Suprapubic skin (tissue), 4 donors: ENCODE data around the gene S100A7A.

ENCODE experiments used
- POLR2A ChIP-seq, 2 donors: fragments of 450-650 bp; IDR thresholded peaks; one replicate each; pipeline ENCODE4 v1.6.1; 2017; ENCODE audit warnings: antibody characterized with exemption in 2 of 2, mild to moderate bottlenecking in 2 of 2, moderate library complexity in 2 of 2
- POLR2AphosphoS5 ChIP-seq, 3 donors: sonication (generic); formaldehyde crosslinking; IDR thresholded peaks; one replicate each; pipeline ENCODE4 v1.6.1; 2017; ENCODE audit warnings: antibody characterized with exemption in 3 of 3
- TF ChIP-seq, protein P1 (sequence below), 2 donors: fragments of 200-600 bp in 1 of 2; fragments of 450-650 bp in 1 of 2; sonication (generic) in 1 of 2; IDR thresholded peaks; one replicate each; pipeline ENCODE4 v1.5.1; 2016 to 2019; ENCODE audit warnings: antibody characterized with exemption in 2 of 2, mild to moderate bottlenecking in 1 of 2, moderate library complexity in 1 of 2

DNA sequence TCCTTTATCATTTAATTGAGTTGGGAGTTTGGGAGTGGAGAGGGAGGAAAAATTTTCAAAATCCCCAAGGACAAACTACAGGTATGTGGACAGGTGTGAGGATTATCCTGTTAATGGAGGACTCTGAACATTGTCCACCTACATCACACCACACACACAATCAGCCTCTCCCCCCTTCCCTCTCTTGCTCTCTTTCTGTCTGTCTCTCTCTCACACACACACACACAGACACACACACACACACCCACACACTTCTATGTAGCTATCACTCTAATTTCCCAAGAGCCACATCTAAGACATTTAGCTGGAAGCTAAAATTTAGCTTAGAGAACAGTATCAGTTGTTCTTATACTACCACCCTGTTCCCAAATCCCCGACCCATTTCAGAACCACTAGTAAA is 26.9 kb upstream of the S100A7A start:
- TF ChIP-seq POLR2AphosphoS5 (IDR thresholded peaks at IDR 0.05), result no peak
- TF ChIP-seq, protein P1, sequence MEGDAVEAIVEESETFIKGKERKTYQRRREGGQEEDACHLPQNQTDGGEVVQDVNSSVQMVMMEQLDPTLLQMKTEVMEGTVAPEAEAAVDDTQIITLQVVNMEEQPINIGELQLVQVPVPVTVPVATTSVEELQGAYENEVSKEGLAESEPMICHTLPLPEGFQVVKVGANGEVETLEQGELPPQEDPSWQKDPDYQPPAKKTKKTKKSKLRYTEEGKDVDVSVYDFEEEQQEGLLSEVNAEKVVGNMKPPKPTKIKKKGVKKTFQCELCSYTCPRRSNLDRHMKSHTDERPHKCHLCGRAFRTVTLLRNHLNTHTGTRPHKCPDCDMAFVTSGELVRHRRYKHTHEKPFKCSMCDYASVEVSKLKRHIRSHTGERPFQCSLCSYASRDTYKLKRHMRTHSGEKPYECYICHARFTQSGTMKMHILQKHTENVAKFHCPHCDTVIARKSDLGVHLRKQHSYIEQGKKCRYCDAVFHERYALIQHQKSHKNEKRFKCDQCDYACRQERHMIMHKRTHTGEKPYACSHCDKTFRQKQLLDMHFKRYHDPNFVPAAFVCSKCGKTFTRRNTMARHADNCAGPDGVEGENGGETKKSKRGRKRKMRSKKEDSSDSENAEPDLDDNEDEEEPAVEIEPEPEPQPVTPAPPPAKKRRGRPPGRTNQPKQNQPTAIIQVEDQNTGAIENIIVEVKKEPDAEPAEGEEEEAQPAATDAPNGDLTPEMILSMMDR (IDR thresholded peaks at IDR 0.05), result no peak
- no peak for TF ChIP-seq POLR2A (IDR thresholded peaks at IDR 0.05)
